ENCODE results near the gene CRIP2.

DNA sequence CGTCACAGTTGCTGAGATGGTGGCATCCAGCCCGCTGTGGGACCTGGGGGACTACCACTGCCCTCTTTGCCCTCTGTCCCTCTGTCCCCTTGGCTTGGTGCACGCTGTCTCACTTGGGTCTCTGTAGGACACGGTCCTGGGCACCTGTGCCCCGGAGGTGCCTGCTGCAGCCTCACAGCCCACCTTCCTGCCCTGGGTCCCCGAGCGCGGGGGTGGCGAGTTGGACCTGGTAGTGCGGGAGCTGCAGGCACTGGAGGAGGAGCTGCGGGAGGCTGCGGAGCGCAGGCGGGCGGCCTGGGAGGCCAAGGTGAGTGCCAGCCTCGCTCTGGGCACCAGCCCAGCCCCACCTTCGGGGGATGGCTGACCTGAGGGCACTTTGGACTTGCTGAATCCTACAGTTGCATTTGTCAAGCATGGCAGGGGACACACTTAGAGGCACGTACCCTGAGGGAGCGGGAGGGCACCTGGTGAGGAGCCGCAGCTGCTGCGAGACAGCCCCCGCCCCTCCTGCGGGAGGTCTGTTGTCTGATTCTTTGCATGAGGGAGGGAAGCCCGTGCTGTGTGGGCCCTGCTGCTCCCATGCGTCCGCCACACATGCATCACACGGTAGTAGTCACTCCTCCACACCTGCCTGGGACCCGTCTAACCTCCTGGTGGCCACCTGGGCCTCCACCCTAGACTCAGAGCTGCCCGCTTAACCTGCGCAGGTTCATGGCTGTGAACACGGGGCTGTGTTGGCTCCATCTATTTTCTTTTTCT is 23.2 kb downstream of the CRIP2 start:
- TF ChIP-seq POLR2AphosphoS5 (IDR thresholded peaks at IDR 0.05), result no peak
- no peak for TF ChIP-seq CTCF (IDR thresholded peaks at IDR 0.05)
